B cell (primary cell): ENCODE measurements around the gene CENPVL3. TPM values are rescaled to one million over a fixed set of nuclear protein-coding genes. Genes with fewer than 3 reads are reported as not detected.
"Not testable (repeated sequence)": the region's sequence is repeated elsewhere in the genome, so short reads cannot be mapped to it uniquely, and the experiment has no call there.

Experiments used
- ATAC-seq: fragments of 200-7000 bp; cut with Tn5 transposase; one replicate; pipeline ENCODE4 v1.10.0; 2021; ENCODE audit warnings: low read depth, mild to moderate bottlenecking, moderate number of reproducible peaks, moderate library complexity
- CTCF ChIA-PET: fragments of 350-600 bp; sonication (Branson Sonifier 250); formaldehyde crosslinking; loops from one replicate; lab custom pipeline; 2021; ENCODE audit warnings: antibody characterized with exemption, inconsistent platforms; lab: Charles Lee
- POLR2A ChIA-PET: fragments of 350-600 bp; sonication (Branson Sonifier 250); formaldehyde crosslinking; loops from one replicate; lab custom pipeline; 2021; ENCODE audit warnings: antibody characterized with exemption; lab: Charles Lee
- DNase-seq: peaks from one replicate; pipeline ENCODE4 v3.0.0; 2013
- H2AFZ ChIP-seq: 2 replicates; pipeline ENCODE4 v1.6.1; 2012; ENCODE audit warnings: mild to moderate bottlenecking, low read depth, low read length; ENCODE audit not compliant: insufficient read depth, poor library complexity, severe bottlenecking
- H3K27ac ChIP-seq, 2 donors: 1 replicate in 1 of 2; 2 replicates in 1 of 2; pipeline ENCODE4 v1.5.1; 2012 to 2013; ENCODE audit warnings: low read length in 2 of 2, mild to moderate bottlenecking in 2 of 2, moderate library complexity in 1 of 2
- H3K27me3 ChIP-seq, 4 experiments: fragments of 200-600 bp in 1 of 4; sonication (generic) in 1 of 4; replicated peaks in 1 of 4; 1 replicate in 2 of 4; 2 replicates in 2 of 4; pipeline versions ENCODE4 v1.6.1 to v1.7.0; 2013 to 2016; ENCODE audit warnings: low read length in 3 of 4, mild to moderate bottlenecking in 2 of 4, mixed read lengths in 1 of 4, moderate library complexity in 1 of 4; ENCODE audit not compliant: insufficient read depth in 4 of 4, control insufficient read depth in 3 of 4; ENCODE audit errors: control extremely low read depth in 1 of 4
- H3K36me3 ChIP-seq, 2 experiments: replicated peaks in 1 of 2; 1 replicate in 1 of 2; 2 replicates in 1 of 2; pipeline versions ENCODE4 v1.6.1 to v1.7.1; 2013; ENCODE audit warnings: low read length in 1 of 2; ENCODE audit not compliant: insufficient read depth in 2 of 2, control insufficient read depth in 1 of 2; ENCODE audit errors: control extremely low read depth in 1 of 2, extremely low read depth in 1 of 2
- H3K4me1 ChIP-seq, 2 donors: fragments of 200-600 bp in 1 of 2; sonication (generic) in 1 of 2; 1 replicate in 1 of 2; 2 replicates in 1 of 2; pipeline versions ENCODE4 v1.5.1 to v1.6.1; 2013 to 2017; ENCODE audit warnings: low read length in 2 of 2; ENCODE audit not compliant: control insufficient read depth in 2 of 2, insufficient read depth in 2 of 2
- H3K4me2 ChIP-seq: replicated peaks from 2 replicates; pipeline ENCODE3; 2012; ENCODE audit warnings: mild to moderate bottlenecking, low read depth, low read length; ENCODE audit not compliant: poor library complexity, severe bottlenecking
- H3K4me3 ChIP-seq, 5 experiments: fragments of 200-600 bp in 1 of 5; sonication (generic) in 1 of 5; 1 replicate in 3 of 5; 2 replicates in 2 of 5; pipeline versions ENCODE4 v1.5.1 to v1.7.0; 2011 to 2016; ENCODE audit warnings: low read length in 4 of 5, mild to moderate bottlenecking in 4 of 5, low read depth in 2 of 5, control low read depth in 1 of 5, moderate library complexity in 1 of 5; ENCODE audit not compliant: insufficient read depth in 1 of 5; ENCODE audit errors: control extremely low read depth in 1 of 5, extremely low read depth in 1 of 5
- H3K79me2 ChIP-seq: fragments of 200-600 bp; sonication (generic); one replicate; pipeline ENCODE4 v1.6.0; 2016; ENCODE audit warnings: low read length; ENCODE audit not compliant: control insufficient read depth, insufficient read depth
- H3K9ac ChIP-seq: fragments of 200-600 bp; sonication (generic); 2 replicates; pipeline ENCODE4 v1.6.1; 2017; ENCODE audit warnings: mild to moderate bottlenecking, low read length, moderate library complexity
- H3K9me3 ChIP-seq, 3 donors: one replicate each; pipeline versions ENCODE4 v1.6.1 to v1.7.1; 2013; ENCODE audit warnings: low read length in 2 of 3; ENCODE audit not compliant: control insufficient read depth in 2 of 3, insufficient read depth in 1 of 3; ENCODE audit errors: control extremely low read depth in 1 of 3
- H4K20me1 ChIP-seq: 2 replicates; pipeline ENCODE4 v1.6.0; 2012; ENCODE audit warnings: mild to moderate bottlenecking, low read length; ENCODE audit not compliant: insufficient read depth, control insufficient read depth, poor library complexity, severe bottlenecking
- H3K27ac Mint-ChIP-seq: one replicate; pipeline ENCODE4 v1.8.0; 2021; ENCODE audit warnings: mixed read lengths
- H3K27me3 Mint-ChIP-seq: one replicate; pipeline ENCODE4 v1.8.0; 2021; ENCODE audit warnings: mixed read lengths
- H3K4me1 Mint-ChIP-seq: one replicate; pipeline ENCODE4 v1.8.0; 2021; ENCODE audit warnings: mixed read lengths
- H3K4me3 Mint-ChIP-seq: one replicate; pipeline ENCODE4 v1.8.0; 2021; ENCODE audit warnings: mixed read lengths
- H3K9me3 Mint-ChIP-seq: one replicate; pipeline ENCODE4 v1.8.0; 2022; ENCODE audit warnings: mixed read lengths; ENCODE audit not compliant: insufficient read depth
- CTCF ChIP-seq: fragments of 200-600 bp; IDR thresholded peaks from one replicate; pipeline ENCODE4 v1.8.0; 2022; ENCODE audit warnings: antibody characterized with exemption, mild to moderate bottlenecking
- EZH2 ChIP-seq: IDR thresholded peaks from 2 replicates; pipeline ENCODE4 v1.6.1; 2012; ENCODE audit warnings: borderline replicate concordance, low read depth, mild to moderate bottlenecking, moderate library complexity, low read length; ENCODE audit not compliant: insufficient read depth, poor library complexity, severe bottlenecking
- WGBS: methylation state at CpG from one replicate; pipeline ENCODE4 v1.1.5; 2013; ENCODE audit warnings: missing lambda C conversion rate; ENCODE audit not compliant: insufficient coverage; 5-methylcytosine and 5-hydroxymethylcytosine counted together
- intact Hi-C: fragments of 100-400 bp; cut with micrococcal nuclease; formaldehyde crosslinking; loops from one replicate; pipeline ENCODE4 v1.10.0; 2022
- polyA plus RNA-seq: library from polyadenylated mRNA; depleted of rRNA; stranded (reverse); fragments of >200 nt; gene quantifications from 2 replicates; pipeline ENCODE4 v1.2.3, GENCODE V29; 2012
- total RNA-seq, 2 donors: library from RNA; stranded (reverse); fragments of 120-200 nt in 1 of 2; gene quantifications; 1 replicate in 1 of 2; 2 replicates in 1 of 2; pipeline versions ENCODE4 v1.2.3 to v1.2.4, GENCODE V29; 2013 to 2022

Gene CENPVL3
- total and polyA plus RNA-seq, 2 donors (not counting 1 experiment from before 2014, with no cell fraction given) = not detected

DNA sequence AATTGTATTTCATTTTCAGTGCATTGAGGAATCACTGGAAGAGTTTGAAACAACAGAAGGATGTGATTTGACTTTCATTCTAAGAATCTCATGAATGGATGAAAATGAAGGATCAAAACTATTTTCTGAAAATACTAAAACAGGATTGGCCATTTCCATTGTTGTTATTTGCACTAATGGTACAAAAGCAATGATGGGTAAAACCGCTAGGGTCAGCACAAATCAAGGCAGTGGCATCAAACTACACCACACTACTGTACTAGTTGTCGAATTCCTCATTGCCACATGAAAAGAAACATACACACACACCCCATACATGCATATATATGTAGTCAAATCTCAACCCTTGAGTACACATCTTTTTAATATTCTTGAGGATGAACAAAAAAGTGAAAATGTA is 24.7 kb upstream of the CENPVL3 start:
- Histone ChIP-seq H4K20me1 (no peaks in the 10 kb centered on the region), H3K27me3 (peaks cover 0 to 5% (median 0%) of the 10 kb centered on the region in 4 experiments), H3K27ac (no peak overlapping the region), H3K36me3 (no peaks in the 10 kb centered on the region), H3K9me3 (no peaks in the 10 kb centered on the region), H3K4me3 (no peak overlapping the region), H3K79me2 (no peaks in the 10 kb centered on the region), H3K4me2 (no peak overlapping the region), H3K4me1 (no peaks in the 10 kb centered on the region), H3K9ac (no peak overlapping the region), H2AFZ (no peak overlapping the region)
- no peaks in the 10 kb centered on the region for H3K9me3 Mint-ChIP-seq
- CTCF ChIA-PET = no interaction called here
- no peak for TF ChIP-seq CTCF
- no peak for TF ChIP-seq EZH2
- H3K27ac Mint-ChIP-seq = no peak overlapping the region
- POLR2A ChIA-PET = no interaction called here
- H3K27me3 Mint-ChIP-seq = peaks cover 29% of the 10 kb centered on the region
- intact Hi-C loops = no loop called here
- no peak for DNase-seq
- no CpG with 5 or more reads among the region's 2 CpGs for WGBS
- ATAC-seq = no peak
- H3K4me1 Mint-ChIP-seq = no peaks in the 10 kb centered on the region
- no peak overlapping the region for H3K4me3 Mint-ChIP-seq

- DNase-seq (peak; percentile 17), ATAC-seq (no peak)
- no peak overlapping the region for H3K9ac ChIP-seq
- no peaks in the 10 kb centered on the region for H3K9me3 Mint-ChIP-seq
- CTCF ChIA-PET = no interaction called here
- intact Hi-C loops = no loop called here
- H3K4me3 ChIP-seq = no peak overlapping the region
- 61% methylated on average over 15 of the region's 19 CpGs for WGBS
- H4K20me1 ChIP-seq = no peaks in the 10 kb centered on the region
- no peaks in the 10 kb centered on the region for H3K9me3 ChIP-seq
- no peak overlapping the region for H3K27ac ChIP-seq
- H3K79me2 ChIP-seq = no peaks in the 10 kb centered on the region
- POLR2A ChIA-PET = no interaction called here
- no peaks in the 10 kb centered on the region for H3K4me1 ChIP-seq
- peak; percentile 34 for TF ChIP-seq CTCF
- TF ChIP-seq EZH2 = no peak
- no peak overlapping the region for H3K4me2 ChIP-seq
- no peak overlapping the region for H3K27ac Mint-ChIP-seq
- no peaks in the 10 kb centered on the region for H3K36me3 ChIP-seq
- H3K4me3 Mint-ChIP-seq = no peak overlapping the region
- H3K27me3 Mint-ChIP-seq = peaks cover 31% of the 10 kb centered on the region
- no peak overlapping the region for H2AFZ ChIP-seq
- H3K4me1 Mint-ChIP-seq = no peaks in the 10 kb centered on the region
- peaks cover 0 to 11% (median 1%) of the 10 kb centered on the region in 4 experiments for H3K27me3 ChIP-seq
Observed at GRCh38 chrX:51641421-51642021, 22.8 kb upstream of the CENPVL3 start.

- H3K4me1 ChIP-seq, H3K9ac ChIP-seq, H3K4me3 ChIP-seq, H3K27ac ChIP-seq, intact Hi-C loops, H3K27ac Mint-ChIP-seq, CTCF ChIA-PET, H3K9me3 Mint-ChIP-seq, H4K20me1 ChIP-seq, H3K9me3 ChIP-seq, H3K4me1 Mint-ChIP-seq, H3K79me2 ChIP-seq, H3K36me3 ChIP-seq, H3K4me2 ChIP-seq, H3K4me3 Mint-ChIP-seq, DNase-seq, POLR2A ChIA-PET, H2AFZ ChIP-seq, ATAC-seq: not testable (repeated sequence)
- H3K27me3 ChIP-seq = peaks cover 0 to 11% (median 1%) of the 10 kb centered on the region in 4 experiments
- peaks cover 26% of the 10 kb centered on the region for H3K27me3 Mint-ChIP-seq
- WGBS = no CpG with 5 or more reads among the region's 7 CpGs
Observed at GRCh38 chrX:51636511-51636910, 17.8 kb upstream of the CENPVL3 start.
